Naive thymus-derived CD8-positive, alpha-beta T cell (primary cell): ENCODE results near the gene SCFD2. TPM values are rescaled to one million over a fixed set of nuclear protein-coding genes. Genes with fewer than 3 reads are reported as not detected.

Source experiments
- ATAC-seq, 2 donors: fragments of 150-1000 bp; cut with Tn5 transposase in 1 of 2; sonication (Bioruptor Pico), chemical (Tn5 transposase) in 1 of 2; 1 replicate in 1 of 2; 2 replicates in 1 of 2; pipeline ENCODE4 v1.10.0; 2021; ENCODE audit warnings: mild to moderate bottlenecking in 2 of 2, moderate library complexity in 2 of 2
- POLR2A ChIA-PET: fragments of 350-600 bp; sonication (Branson Sonifier 250); formaldehyde crosslinking; loops from one replicate; lab custom pipeline; 2021; ENCODE audit warnings: antibody characterized with exemption; lab: Charles Lee
- DNase-seq, 10 donors: peaks; one replicate each; pipeline versions ENCODE4 v3.0.0 to v3.0.0-alpha.2; 2020 to 2022
- H3K27ac Mint-ChIP-seq, 10 donors: one replicate each; pipeline ENCODE4 v1.8.0; 2020 to 2022; ENCODE audit warnings: mild to moderate bottlenecking in 10 of 10, mixed read lengths in 10 of 10, moderate library complexity in 4 of 10, inconsistent platforms in 1 of 10
- H3K27me3 Mint-ChIP-seq, 5 donors: one replicate each; pipeline ENCODE4 v1.8.0; 2021 to 2022; ENCODE audit warnings: mixed read lengths in 5 of 5
- H3K36me3 Mint-ChIP-seq, 3 donors: one replicate each; pipeline ENCODE4 v1.8.0; 2020 to 2022; ENCODE audit warnings: mixed read lengths in 3 of 3, mild to moderate bottlenecking in 2 of 3, inconsistent platforms in 1 of 3
- H3K4me1 Mint-ChIP-seq, 4 donors: one replicate each; pipeline ENCODE4 v1.8.0; 2021 to 2022; ENCODE audit warnings: mixed read lengths in 4 of 4
- H3K4me3 Mint-ChIP-seq, 10 donors: one replicate each; pipeline ENCODE4 v1.8.0; 2020 to 2022; ENCODE audit warnings: mild to moderate bottlenecking in 10 of 10, mixed read lengths in 10 of 10, moderate library complexity in 6 of 10, inconsistent platforms in 1 of 10
- H3K9me3 Mint-ChIP-seq, 9 donors: one replicate each; pipeline ENCODE4 v1.8.0; 2020 to 2022; ENCODE audit warnings: mixed read lengths in 9 of 9, mild to moderate bottlenecking in 3 of 9, inconsistent platforms in 1 of 9, moderate library complexity in 1 of 9
- polyA plus RNA-seq, 3 donors: library from polyadenylated mRNA; unstranded; fragments of 300-500 nt; fragmentation: Illumina TruSeq; gene quantifications; one replicate each; pipeline ENCODE4 v1.2.3, GENCODE V29; 2021
- total RNA-seq, 8 experiments: library from RNA in 2 of 8; stranded (reverse) in 2 of 8; gene quantifications; one replicate each; pipeline ENCODE4 v1.2.3 and lab custom pipeline; 2021 to 2026

Gene SCFD2
- total and polyA plus RNA-seq, 5 experiments from 2014 or later, result 14.3 to 21.7 (median 17.2) TPM

DNA sequence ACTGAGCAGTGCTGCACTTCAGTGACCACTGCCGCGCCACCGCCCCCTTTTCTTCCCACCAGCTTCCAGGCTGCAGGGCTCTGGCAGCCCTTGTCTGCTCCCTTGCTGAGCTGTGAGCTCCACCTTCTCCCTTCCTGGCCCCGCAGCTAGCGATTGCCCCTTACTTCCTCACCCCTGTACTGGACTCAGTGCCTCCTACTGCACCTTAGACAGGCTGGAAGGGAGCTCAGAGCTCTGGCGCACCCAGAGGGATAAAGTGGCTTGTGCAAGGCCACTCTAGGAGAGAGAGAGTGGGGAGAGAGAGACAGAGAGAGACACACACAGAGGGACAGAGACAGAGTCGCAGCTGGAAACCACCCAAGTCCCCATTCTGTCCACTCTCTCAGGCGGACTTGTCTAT, 497.7 kb downstream of the SCFD2 start:
- no peak for DNase-seq
- POLR2A ChIA-PET, result interaction anchor here (0.6 kb wide), 1 partner anchor 53 kb away, joined by 3 read pairs; no protein-coding TSS in a partner anchor

DNA sequence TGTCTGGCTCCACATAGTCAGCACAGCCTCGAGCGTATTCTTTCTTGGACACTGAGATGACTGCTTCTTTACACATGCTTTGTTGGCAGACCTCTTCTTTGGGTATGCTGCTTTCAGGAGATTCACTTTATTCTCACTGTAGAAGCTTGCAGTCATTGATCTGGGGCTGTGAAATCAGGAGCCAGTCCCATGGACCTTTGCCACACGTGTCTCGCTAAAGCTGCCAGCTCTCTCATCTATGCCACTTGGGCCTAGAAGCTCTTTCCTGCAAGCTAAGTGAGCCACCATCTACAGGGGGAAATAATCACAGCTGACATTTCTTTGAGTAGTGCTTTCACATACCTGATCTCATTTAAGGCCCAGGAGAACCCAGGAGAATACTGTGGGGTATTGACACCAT, 498.7 kb downstream of the SCFD2 start:
- H3K4me1 Mint-ChIP-seq, result peaks cover 0 to 5% (median 0%) of the 10 kb centered on the region in 4 donors
- peaks cover 0 to 10% (median 5%) of the 10 kb centered on the region in 5 donors for H3K27me3 Mint-ChIP-seq
- ATAC-seq, result no peak
- H3K4me3 Mint-ChIP-seq, result no peak overlapping the region
- no peak for DNase-seq
- peaks cover 5 to 14% (median 13%) of the 10 kb centered on the region in 3 donors for H3K36me3 Mint-ChIP-seq
- POLR2A ChIA-PET, result no interaction called here
- no peak overlapping the region for H3K27ac Mint-ChIP-seq
- no peaks in the 10 kb centered on the region for H3K9me3 Mint-ChIP-seq

More for the DNA sequence above, 497.7 kb downstream of the SCFD2 start:
- Mint-ChIP-seq H3K27ac (peak overlapping the region in 1 of 10 donors; percentile 50), H3K36me3 (peaks cover 11 to 22% (median 21%) of the 10 kb centered on the region in 3 donors), H3K4me3 (no peak overlapping the region), H3K4me1 (peaks cover 0 to 1% (median 0%) of the 10 kb centered on the region in 4 donors), H3K27me3 (peaks cover 0 to 8% (median 5%) of the 10 kb centered on the region in 5 donors), H3K9me3 (no peaks in the 10 kb centered on the region)
- no peak for ATAC-seq

DNA sequence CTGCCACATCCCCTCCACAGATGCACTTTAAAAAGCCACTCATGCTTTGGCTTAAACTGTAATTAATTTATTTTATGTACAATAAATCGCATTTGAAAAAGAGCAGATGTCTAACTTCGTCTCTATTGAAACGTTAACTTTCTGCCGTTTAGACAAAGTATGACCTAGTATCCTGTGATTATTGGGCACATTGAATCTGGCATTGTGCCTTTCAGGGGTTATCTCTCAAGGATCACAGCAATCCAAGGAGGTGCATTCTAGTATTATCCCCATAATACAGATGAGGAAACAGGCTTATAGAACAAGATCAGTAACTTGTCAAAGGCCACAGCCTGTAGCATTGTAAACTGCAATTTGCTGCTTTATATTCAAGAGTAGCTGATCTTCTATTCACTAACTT, 499.1 kb downstream of the SCFD2 start:
- ATAC-seq, result no peak

GRCh38 chr4:52865300-52865699, 500.6 kb downstream of the SCFD2 start:
- Mint-ChIP-seq H3K27ac (no peak overlapping the region), H3K4me3 (no peak overlapping the region), H3K27me3 (peaks cover 4 to 23% (median 15%) of the 10 kb centered on the region in 5 donors), H3K4me1 (peaks cover 0 to 15% (median 7%) of the 10 kb centered on the region in 4 donors), H3K36me3 (peaks cover 0 to 4% (median 2%) of the 10 kb centered on the region in 3 donors), H3K9me3 (no peaks in the 10 kb centered on the region)
- POLR2A ChIA-PET, result no interaction called here
- DNase-seq (no peak), ATAC-seq (no peak)

More for the DNA sequence above, 499.1 kb downstream of the SCFD2 start:
- no peak overlapping the region for H3K27ac Mint-ChIP-seq
- H3K9me3 Mint-ChIP-seq, result no peaks in the 10 kb centered on the region
- H3K4me1 Mint-ChIP-seq, result peaks cover 0 to 5% (median 0%) of the 10 kb centered on the region in 4 donors
- H3K36me3 Mint-ChIP-seq, result peaks cover 4 to 13% (median 13%) of the 10 kb centered on the region in 3 donors
- POLR2A ChIA-PET, result no interaction called here
- no peak for DNase-seq
- peaks cover 0 to 10% (median 5%) of the 10 kb centered on the region in 5 donors for H3K27me3 Mint-ChIP-seq
- H3K4me3 Mint-ChIP-seq, result no peak overlapping the region

- peaks cover 0 to 2% (median 2%) of the 10 kb centered on the region in 3 donors for H3K36me3 Mint-ChIP-seq
- no peak overlapping the region for H3K27ac Mint-ChIP-seq
- H3K4me1 Mint-ChIP-seq, result peaks cover 0 to 15% (median 7%) of the 10 kb centered on the region in 4 donors
- no peak overlapping the region for H3K4me3 Mint-ChIP-seq
- DNase-seq, result no peak
- H3K9me3 Mint-ChIP-seq, result no peaks in the 10 kb centered on the region
- POLR2A ChIA-PET, result interaction anchor here (0.6 kb wide), 1 partner anchor 162 kb away, joined by 3 read pairs; no protein-coding TSS in a partner anchor
- H3K27me3 Mint-ChIP-seq, result peaks cover 6 to 28% (median 15%) of the 10 kb centered on the region in 5 donors
- ATAC-seq, result no peak
These were observed 501.1 kb downstream of the SCFD2 start for GRCh38 chr4:52864793-52865192.

- POLR2A ChIA-PET, result no interaction called here
- no peak for ATAC-seq
These were observed 502.5 kb downstream of the SCFD2 start for GRCh38 chr4:52863324-52863723.

DNA sequence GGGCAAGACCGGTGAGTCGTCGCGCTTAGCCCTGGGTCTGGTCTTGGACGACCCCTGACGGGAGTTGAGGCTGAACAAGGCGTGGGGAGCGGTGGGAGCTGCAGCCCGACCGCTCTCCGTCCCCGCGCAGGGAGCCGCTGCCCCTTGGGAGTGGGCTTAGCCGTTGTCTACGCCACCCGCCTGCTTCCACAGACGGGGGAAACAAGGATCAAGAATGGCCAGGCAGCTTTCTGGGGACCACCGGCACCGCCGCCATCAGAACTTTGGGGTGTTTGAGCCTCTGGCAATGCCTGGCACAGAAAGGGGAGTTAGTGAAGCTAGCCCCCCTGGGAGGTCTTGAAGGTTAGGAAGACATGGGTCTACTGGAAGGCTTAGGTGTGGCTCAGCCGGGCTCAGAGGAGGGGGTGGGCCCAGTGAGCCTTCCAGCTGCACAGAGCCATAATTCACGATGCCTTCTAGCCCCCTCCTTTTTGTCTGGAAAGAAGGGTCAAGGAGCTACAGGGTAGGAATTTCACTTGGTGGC, 503.2 kb downstream of the SCFD2 start:
- Mint-ChIP-seq H3K27me3 (peaks cover 11 to 48% (median 24%) of the 10 kb centered on the region in 5 donors), H3K4me3 (peak overlapping the region; percentile 48 to 86 (median 81)), H3K4me1 (peaks cover 0 to 15% (median 7%) of the 10 kb centered on the region in 4 donors), H3K36me3 (peaks cover 2 to 6% (median 5%) of the 10 kb centered on the region in 3 donors), H3K27ac (no peak overlapping the region), H3K9me3 (peaks cover 0 to 11% (median 8%) of the 10 kb centered on the region in 9 donors)
- POLR2A ChIA-PET, result interaction anchor here (1.3 kb wide), 1 partner anchor 140 kb away, joined by 3 read pairs; no protein-coding TSS in a partner anchor
- ATAC-seq, result no peak
- no peak for DNase-seq

More at GRCh38 chr4:52863324-52863723, 502.5 kb downstream of the SCFD2 start:
- DNase-seq, result no peak
- Mint-ChIP-seq H3K27ac (no peak overlapping the region), H3K4me1 (peaks cover 0 to 15% (median 7%) of the 10 kb centered on the region in 4 donors), H3K9me3 (peaks cover 0 to 6% (median 3%) of the 10 kb centered on the region in 9 donors), H3K4me3 (peak overlapping the region; percentile 9 to 86 (median 78)), H3K27me3 (peaks cover 11 to 42% (median 19%) of the 10 kb centered on the region in 5 donors), H3K36me3 (peaks cover 0 to 2% (median under 1%) of the 10 kb centered on the region in 3 donors)

DNA sequence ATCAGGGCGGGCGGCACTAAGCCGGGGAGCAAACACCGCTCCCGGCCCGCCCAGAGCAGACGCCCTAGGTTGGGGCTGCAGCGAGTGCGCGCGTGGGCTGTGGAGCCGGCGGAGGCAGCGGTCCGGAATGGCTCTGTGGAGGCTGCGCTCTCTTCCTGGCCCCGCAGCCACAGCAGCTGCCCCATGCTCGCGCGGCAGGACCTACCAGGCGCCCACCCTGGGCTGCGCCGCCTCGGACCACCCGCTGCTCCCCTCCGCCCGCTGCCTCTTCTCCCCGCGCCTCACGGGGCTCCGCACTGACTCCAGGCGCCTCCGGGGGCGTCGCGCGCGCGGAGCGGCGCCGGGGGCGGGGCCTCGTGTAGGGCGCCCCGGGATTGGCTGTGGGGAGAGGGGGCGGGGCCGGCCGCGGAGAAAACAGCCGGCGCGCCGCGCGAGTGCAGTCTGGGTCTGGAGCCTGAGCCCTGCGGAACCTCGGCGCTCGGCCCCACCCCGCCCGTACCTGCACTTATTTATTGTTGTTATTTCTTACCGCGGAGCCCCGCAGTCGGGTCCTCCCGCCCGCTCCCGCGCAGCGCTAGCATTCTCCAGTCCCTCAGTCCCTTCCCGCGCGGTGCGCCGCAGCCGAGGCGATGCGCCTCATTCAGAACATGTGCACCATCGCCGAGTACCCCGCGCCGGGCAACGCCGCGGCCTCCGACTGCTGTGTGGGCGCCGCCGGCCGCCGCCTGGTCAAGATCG, 503.8 kb downstream of the SCFD2 start, which contains the start of gene RASL11B:
RASL11B (plus strand) TSS at position 439 of the 738 bp plus-strand sequence; CDS start at position 630, 191 bp downstream.
- peak within 1 kb of the TSS; percentile 75 to 88 (median 85) for H3K4me3 Mint-ChIP-seq
- H3K4me1 Mint-ChIP-seq, result peaks cover 0 to 15% (median 7%) of the 10 kb centered on the region in 4 donors

DNA sequence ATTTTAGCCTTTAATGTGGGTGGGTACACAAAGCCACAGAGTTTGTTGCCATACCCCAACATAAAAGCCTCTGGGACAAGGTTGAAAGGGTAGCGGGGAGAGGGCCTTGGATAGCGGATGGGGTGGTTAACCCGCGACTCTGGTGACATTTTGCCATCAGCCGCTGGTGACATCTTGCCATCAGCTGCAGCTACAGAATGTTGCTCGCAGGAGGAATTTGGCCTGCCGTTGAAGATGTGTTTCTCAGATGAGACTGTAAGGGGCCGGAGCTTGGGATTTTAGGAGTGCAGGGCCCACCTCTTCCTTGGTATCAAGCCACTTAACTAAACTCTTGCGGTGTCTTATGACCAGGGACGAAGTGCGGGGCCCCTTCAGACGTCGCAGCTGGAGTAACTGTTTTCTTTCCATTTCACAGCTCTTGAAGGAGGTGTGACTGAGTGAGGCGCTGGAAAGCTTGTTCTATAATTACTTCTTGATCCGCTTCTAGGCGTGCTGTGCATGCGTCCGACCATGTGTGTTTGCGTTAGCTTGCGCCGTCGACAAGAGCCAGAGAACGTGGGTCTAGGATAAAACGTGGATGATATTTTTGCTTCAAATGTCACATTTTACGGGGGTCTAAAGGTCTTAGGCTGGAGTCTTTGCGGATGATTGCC, 504.6 kb downstream of the SCFD2 start:
- Mint-ChIP-seq H3K27me3 (peaks cover 12 to 57% (median 26%) of the 10 kb centered on the region in 5 donors), H3K9me3 (peaks cover 0 to 13% (median 9%) of the 10 kb centered on the region in 9 donors), H3K36me3 (peaks cover 2 to 8% (median 6%) of the 10 kb centered on the region in 3 donors), H3K4me1 (peaks cover 2 to 15% (median 7%) of the 10 kb centered on the region in 4 donors), H3K4me3 (peak overlapping the region; percentile 65 to 88 (median 85)), H3K27ac (peak overlapping the region in 4 of 10 donors; percentile 6 to 75 (median 43))
- peak in 2 of 10 donors; percentile 6 to 7 for DNase-seq
- ATAC-seq, result no peak
- POLR2A ChIA-PET, result interaction anchor here (1.1 kb wide), 1 partner anchor 149 kb away, joined by 8 read pairs; no protein-coding TSS in a partner anchor

More for the DNA sequence above, 503.8 kb downstream of the SCFD2 start, which contains the start of gene RASL11B:
- Mint-ChIP-seq H3K9me3 (peaks cover 0 to 13% (median 9%) of the 10 kb centered on the region in 9 donors), H3K36me3 (peaks cover 2 to 8% (median 6%) of the 10 kb centered on the region in 3 donors), H3K27ac (peak within 1 kb of the TSS in 4 of 10 donors; percentile 6 to 75 (median 43)), H3K27me3 (peaks cover 11 to 55% (median 26%) of the 10 kb centered on the region in 5 donors)
- DNase-seq (peak; percentile 75 to 87 (median 83)), ATAC-seq (peak; percentile 97)
- POLR2A ChIA-PET, result interaction anchor here (1.1 to 1.3 kb wide), 2 partner anchors 140 to 150 kb away, joined by 3 to 8 read pairs; no protein-coding TSS in a partner anchor

DNA sequence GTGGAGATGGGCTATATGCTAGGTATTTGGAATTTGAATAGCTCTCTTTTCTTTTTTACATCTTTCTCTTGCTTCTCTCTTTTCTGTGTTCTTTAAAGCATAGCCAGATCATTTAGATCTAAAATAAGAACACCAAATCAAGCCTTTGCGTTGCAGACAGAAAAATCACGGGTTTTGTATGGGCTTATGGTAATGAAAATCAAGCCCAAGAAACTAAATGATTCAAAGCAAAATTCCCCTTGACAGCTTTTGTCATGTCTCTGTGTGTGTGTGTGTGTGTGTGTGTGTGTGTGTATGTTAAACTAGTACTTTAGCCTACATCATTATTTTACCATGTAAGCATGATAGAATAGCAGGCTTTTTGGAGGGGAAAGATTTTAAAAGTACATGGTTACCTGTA, 505.5 kb downstream of the SCFD2 start:
- Mint-ChIP-seq H3K27me3 (peaks cover 14 to 57% (median 26%) of the 10 kb centered on the region in 5 donors), H3K9me3 (peaks cover 0 to 13% (median 9%) of the 10 kb centered on the region in 9 donors), H3K4me3 (peak overlapping the region in 2 of 10 donors; percentile 4 to 85), H3K36me3 (peaks cover 0 to 8% (median 6%) of the 10 kb centered on the region in 3 donors), H3K4me1 (peaks cover 2 to 15% (median 7%) of the 10 kb centered on the region in 4 donors), H3K27ac (no peak overlapping the region)
- POLR2A ChIA-PET, result no interaction called here
- no peak for DNase-seq
- ATAC-seq, result no peak

GRCh38 chr4:52856801-52857200, 509.1 kb downstream of the SCFD2 start:
- H3K9me3 Mint-ChIP-seq, result peaks cover 0 to 13% (median 9%) of the 10 kb centered on the region in 9 donors
- DNase-seq (no peak), ATAC-seq (peak in 1 of 2 donors; percentile 33)
- H3K36me3 Mint-ChIP-seq, result peaks cover 0 to 8% (median 6%) of the 10 kb centered on the region in 3 donors
- H3K27me3 Mint-ChIP-seq, result peaks cover 12 to 47% (median 21%) of the 10 kb centered on the region in 5 donors
- H3K4me1 Mint-ChIP-seq, result peaks cover 2 to 10% (median 7%) of the 10 kb centered on the region in 4 donors
- POLR2A ChIA-PET, result no interaction called here
- H3K27ac Mint-ChIP-seq, result no peak overlapping the region
- H3K4me3 Mint-ChIP-seq, result no peak overlapping the region
